SK-N-MC (cell line): ENCODE results near the gene CLEC1A.
A peak's percentile ranks its signal among the peaks of the same experiment; 100 is the strongest.
"Not testable (repeated sequence)": the region's sequence is repeated elsewhere in the genome, so short reads cannot be mapped to it uniquely, and the experiment has no call there.

Experiments
- DNase-seq: peaks from one replicate; pipeline ENCODE4 v3.0.0-alpha.2; 2011; ENCODE audit warnings: low read depth, low spot score
- H3K27ac ChIP-seq: fragments of 200-600 bp; sonication (generic); 2 replicates; pipeline ENCODE4 v1.5.1; 2016; ENCODE audit warnings: mixed run types
- H3K36me3 ChIP-seq: fragments of 200-600 bp; sonication (generic); 2 replicates; pipeline ENCODE4 v1.6.1; 2017; ENCODE audit warnings: antibody characterized with exemption, low read length, mixed read lengths; ENCODE audit not compliant: insufficient read depth
- H3K4me3 ChIP-seq: fragments of 200-600 bp; sonication (generic); 2 replicates; pipeline ENCODE4 v1.5.1; 2016
- H3K9ac ChIP-seq: fragments of 200-600 bp; sonication (generic); 2 replicates; pipeline ENCODE4 v1.8.0; 2017; ENCODE audit warnings: mixed run types, mixed read lengths; ENCODE audit not compliant: insufficient read length
- H3K9me3 ChIP-seq: fragments of 200-600 bp; sonication (generic); 2 replicates; pipeline ENCODE4 v1.6.1; 2017; ENCODE audit warnings: low read depth, mild to moderate bottlenecking, antibody characterized with exemption, low read length, moderate library complexity, mixed read lengths
- EZH2 ChIP-seq: fragments of 200-600 bp; sonication (generic); IDR thresholded peaks from one replicate; pipeline ENCODE4 v1.6.1; 2017; ENCODE audit warnings: antibody characterized with exemption
- FOXP2 ChIP-seq: optimal IDR thresholded peaks from 2 replicates; pipeline ENCODE3; 2011; ENCODE audit warnings: mild to moderate bottlenecking, moderate library complexity; ENCODE audit not compliant: insufficient read depth; ENCODE audit errors: extremely low read length, control extremely low read depth
- POLR2AphosphoS5 ChIP-seq: IDR thresholded peaks from 2 replicates; pipeline ENCODE4 v1.6.1; 2012; ENCODE audit warnings: mild to moderate bottlenecking, low read depth, low read length, borderline replicate concordance

The CLEC1A gene

GRCh38 chr12:10052193-10052913 is 46.4 kb downstream of the CLEC1A start:
- no peak for TF ChIP-seq POLR2AphosphoS5
- no peak for TF ChIP-seq FOXP2
- no peak for TF ChIP-seq EZH2
- Histone ChIP-seq H3K27ac (no peak overlapping the region), H3K9me3 (no peaks in the 10 kb centered on the region), H3K36me3 (no peaks in the 10 kb centered on the region), H3K9ac (no peak overlapping the region), H3K4me3 (no peak overlapping the region)
- DNase-seq = no peak

- no peak overlapping the region for H3K4me3 ChIP-seq
- H3K27ac ChIP-seq = no peak overlapping the region
- no peak for TF ChIP-seq POLR2AphosphoS5
- no peak for TF ChIP-seq EZH2
- TF ChIP-seq FOXP2 = no peak
- no peak for DNase-seq
- no peak overlapping the region for H3K9ac ChIP-seq
- H3K9me3 ChIP-seq = no peaks in the 10 kb centered on the region
- H3K36me3 ChIP-seq = no peaks in the 10 kb centered on the region
Observed at GRCh38 chr12:10048526-10048925, 50.3 kb downstream of the CLEC1A start.

GRCh38 chr12:10042167-10042566 is 56.6 kb downstream of the CLEC1A start:
- TF ChIP-seq FOXP2 (no peak), EZH2 (no peak), POLR2AphosphoS5 (no peak)

GRCh38 chr12:10033783-10034545 is 64.8 kb downstream of the CLEC1A start:
- TF ChIP-seq POLR2AphosphoS5 = no peak
- no peak for TF ChIP-seq EZH2
- no peak for TF ChIP-seq FOXP2

More at GRCh38 chr12:10042167-10042566, 56.6 kb downstream of the CLEC1A start:
- no peak overlapping the region for H3K27ac ChIP-seq
- H3K36me3 ChIP-seq = no peaks in the 10 kb centered on the region
- DNase-seq = no peak
- no peaks in the 10 kb centered on the region for H3K9me3 ChIP-seq
- H3K9ac ChIP-seq = no peak overlapping the region
- no peak overlapping the region for H3K4me3 ChIP-seq

GRCh38 chr12:10031771-10032175 is 67.0 kb downstream of the CLEC1A start:
- Histone ChIP-seq H3K9ac (no peak overlapping the region), H3K4me3 (no peak overlapping the region), H3K27ac (no peak overlapping the region), H3K36me3 (no peaks in the 10 kb centered on the region), H3K9me3 (no peaks in the 10 kb centered on the region)
- DNase-seq = no peak
- no peak for TF ChIP-seq EZH2
- TF ChIP-seq FOXP2 = no peak
- no peak for TF ChIP-seq POLR2AphosphoS5

More at GRCh38 chr12:10033783-10034545, 64.8 kb downstream of the CLEC1A start:
- H3K9ac ChIP-seq = no peak overlapping the region
- H3K27ac ChIP-seq = no peak overlapping the region
- H3K36me3 ChIP-seq = no peaks in the 10 kb centered on the region
- no peaks in the 10 kb centered on the region for H3K9me3 ChIP-seq
- H3K4me3 ChIP-seq = no peak overlapping the region
- DNase-seq = peak; percentile 32

GRCh38 chr12:10031321-10031720 is 67.5 kb downstream of the CLEC1A start:
- no peak overlapping the region for H3K27ac ChIP-seq
- no peak for TF ChIP-seq FOXP2
- no peak for TF ChIP-seq POLR2AphosphoS5
- no peak for TF ChIP-seq EZH2
- no peak overlapping the region for H3K9ac ChIP-seq
- no peak overlapping the region for H3K4me3 ChIP-seq
- H3K9me3 ChIP-seq = no peaks in the 10 kb centered on the region
- no peak for DNase-seq
- no peaks in the 10 kb centered on the region for H3K36me3 ChIP-seq

- TF ChIP-seq FOXP2 (no peak), EZH2 (no peak), POLR2AphosphoS5 (no peak)
Observed at GRCh38 chr12:10030446-10030845, 68.3 kb downstream of the CLEC1A start, which contains the start of gene CLEC9A. TSS of gene CLEC9A (plus strand) at chr12:10030682. CDS start at chr12:10052688, 22,006 bp downstream.

GRCh38 chr12:10027721-10028120 is 71.1 kb downstream of the CLEC1A start:
- no peak for DNase-seq
- TF ChIP-seq EZH2 = no peak
- no peak for TF ChIP-seq POLR2AphosphoS5
- TF ChIP-seq FOXP2 = no peak
- Histone ChIP-seq H3K36me3 (no peaks in the 10 kb centered on the region), H3K9ac (no peak overlapping the region), H3K9me3 (no peaks in the 10 kb centered on the region), H3K27ac (no peak overlapping the region), H3K4me3 (no peak overlapping the region)

More at GRCh38 chr12:10030446-10030845, 68.3 kb downstream of the CLEC1A start, which contains the start of gene CLEC9A:
- no peak for DNase-seq
- no peak within 1 kb of the TSS for H3K9ac ChIP-seq
- no peak within 1 kb of the TSS for H3K27ac ChIP-seq
- no peak within 1 kb of the TSS for H3K4me3 ChIP-seq
- no peaks in the 10 kb centered on the region for H3K9me3 ChIP-seq
- H3K36me3 ChIP-seq = no peaks in the 10 kb centered on the region

GRCh38 chr12:10027311-10027710 is 71.5 kb downstream of the CLEC1A start:
- no peak overlapping the region for H3K4me3 ChIP-seq

GRCh38 chr12:10026666-10027065 is 72.1 kb downstream of the CLEC1A start:
- DNase-seq, H3K9me3 ChIP-seq, H3K36me3 ChIP-seq, H3K27ac ChIP-seq, H3K4me3 ChIP-seq, H3K9ac ChIP-seq: not testable (repeated sequence)

More at GRCh38 chr12:10027311-10027710, 71.5 kb downstream of the CLEC1A start:
- no peak overlapping the region for H3K27ac ChIP-seq
- TF ChIP-seq POLR2AphosphoS5 = no peak
- no peak for TF ChIP-seq EZH2
- no peak for TF ChIP-seq FOXP2
- no peaks in the 10 kb centered on the region for H3K36me3 ChIP-seq
- no peaks in the 10 kb centered on the region for H3K9me3 ChIP-seq
- no peak for DNase-seq
- no peak overlapping the region for H3K9ac ChIP-seq
